Dedifferentiated amniotic fluid mesenchymal stem cell (primary cell): ENCODE results near the gene TMEM256.

Experiments used
- DNase-seq: peaks from one replicate; pipeline ENCODE4 v3.0.0-alpha.2; 2016; ENCODE audit errors: extremely low spot score

TMEM256 gene

GRCh38 chr17:7403977-7404736 is at the start of gene TMEM256:
Gene TMEM256 (minus strand): TSS chr17:7404097. CDS start chr17:7404084, 13 bp downstream.
- DNase-seq = peak; percentile 100

- DNase-seq = no peak
Observed at GRCh38 chr17:7448461-7448860, 44.6 kb upstream of the TMEM256 start.

- no peak for DNase-seq
Observed at GRCh38 chr17:7445619-7445968, 41.7 kb upstream of the TMEM256 start.

GRCh38 chr17:7444682-7445618 is 41.1 kb upstream of the TMEM256 start, which contains the start of gene CHRNB1:
Gene CHRNB1 (plus strand): TSS chr17:7445061. CDS start chr17:7445128, 67 bp downstream.
- DNase-seq = no peak

GRCh38 chr17:7443499-7444485 is 39.9 kb upstream of the TMEM256 start:
- DNase-seq = no peak

GRCh38 chr17:7442142-7442541 is 38.2 kb upstream of the TMEM256 start:
- no peak for DNase-seq

- DNase-seq = no peak
Observed at GRCh38 chr17:7441266-7441665, 37.4 kb upstream of the TMEM256 start.

- DNase-seq = no peak
Observed at GRCh38 chr17:7440834-7441195, 36.9 kb upstream of the TMEM256 start.

GRCh38 chr17:7440113-7440833 is 36.4 kb upstream of the TMEM256 start:
- DNase-seq = no peak

- DNase-seq = no peak
Observed at GRCh38 chr17:7439462-7440112, 35.7 kb upstream of the TMEM256 start, which contains the start of gene FGF11. Gene FGF11 (plus strand): TSS chr17:7439512. CDS start chr17:7439621, 109 bp downstream.

GRCh38 chr17:7438656-7439460 is 35.0 kb upstream of the TMEM256 start:
- no peak for DNase-seq

GRCh38 chr17:7437950-7438614 is 34.2 kb upstream of the TMEM256 start:
- no peak for DNase-seq

- no peak for DNase-seq
Observed at GRCh38 chr17:7437369-7437863, 33.5 kb upstream of the TMEM256 start.

- peak; percentile 42 for DNase-seq
Observed at GRCh38 chr17:7436556-7437368, 32.9 kb upstream of the TMEM256 start.

- no peak for DNase-seq
Observed at GRCh38 chr17:7435676-7436555, 32.0 kb upstream of the TMEM256 start.

- DNase-seq = no peak
Observed at GRCh38 chr17:7432296-7432695, 28.4 kb upstream of the TMEM256 start.

- no peak for DNase-seq
Observed at GRCh38 chr17:7431231-7431630, 27.3 kb upstream of the TMEM256 start.
